Large intestine (tissue), 3 donors: ENCODE results near the gene TASP1. TPM values are rescaled to one million over a fixed set of nuclear protein-coding genes. Genes with fewer than 3 reads are reported as not detected.
"Not testable (repeated sequence)": the region's sequence is repeated elsewhere in the genome, so short reads cannot be mapped to it uniquely, and the experiment has no call there.

Source experiments
- DNase-seq, 2 donors: peaks; one replicate each; pipeline versions ENCODE4 v3.0.0 to v3.0.0-alpha.2; 2013
- H3K27ac ChIP-seq: one replicate; pipeline ENCODE4 v1.5.1; 2013; ENCODE audit warnings: low read length
- H3K27me3 ChIP-seq: 2 replicates; pipeline ENCODE4 v1.6.1; 2013; ENCODE audit warnings: low read length; ENCODE audit not compliant: control insufficient read depth, insufficient read depth
- H3K36me3 ChIP-seq: 2 replicates; pipeline ENCODE4 v1.6.1; 2013; ENCODE audit warnings: low read length; ENCODE audit not compliant: control insufficient read depth, insufficient read depth
- H3K4me1 ChIP-seq: one replicate; pipeline ENCODE4 v1.6.1; 2013; ENCODE audit warnings: low read length; ENCODE audit not compliant: control insufficient read depth, insufficient read depth
- H3K4me3 ChIP-seq: one replicate; pipeline ENCODE4 v1.5.1; 2013; ENCODE audit warnings: low read length
- H3K9me3 ChIP-seq: one replicate; pipeline ENCODE4 v1.6.1; 2013; ENCODE audit warnings: mild to moderate bottlenecking, low read depth, low read length, moderate library complexity; ENCODE audit not compliant: control insufficient read depth
- WGBS: methylation state at CpG from one replicate; pipeline ENCODE4 v1.1.5; 2013; ENCODE audit warnings: low lambda C conversion rate; ENCODE audit not compliant: insufficient coverage; 5-methylcytosine and 5-hydroxymethylcytosine counted together
- polyA plus RNA-seq: library from polyadenylated mRNA; unstranded; fragments of 120-200 nt; gene quantifications from one replicate; pipeline ENCODE4 v1.2.1, GENCODE V29; 2013

The TASP1 gene
- polyA plus RNA-seq, 1 donor, result 12.8 TPM

GRCh38 chr20:13618456-13618855, 20.3 kb downstream of the TASP1 start:
- not testable (repeated sequence) for H3K4me3 ChIP-seq, DNase-seq, H3K36me3 ChIP-seq, H3K4me1 ChIP-seq, H3K9me3 ChIP-seq, H3K27ac ChIP-seq, H3K27me3 ChIP-seq
- WGBS, result no CpG with 5 or more reads among the region's 1 CpG

DNA sequence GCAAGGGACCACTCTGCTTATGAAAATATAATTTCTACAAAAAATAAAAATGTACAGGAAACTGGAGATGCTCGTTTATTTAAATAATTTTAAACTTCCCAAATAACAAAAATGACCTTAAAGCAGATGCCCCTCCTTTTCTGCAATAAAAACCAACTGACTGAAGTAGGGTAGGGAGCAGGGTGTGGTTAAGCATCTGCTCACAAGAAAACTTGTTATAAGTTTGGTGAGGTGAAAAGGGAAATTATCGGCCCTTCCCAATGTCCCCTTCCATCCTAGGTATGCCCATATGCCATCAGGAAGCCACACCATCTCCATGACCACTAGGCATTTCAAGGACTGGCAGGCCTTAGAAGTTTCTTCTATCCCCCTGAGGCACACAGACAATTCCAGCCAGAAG, 21.1 kb downstream of the TASP1 start:
- WGBS, result 100% methylated on average over 1 of the region's 2 CpGs
- H3K4me3 ChIP-seq, H3K27ac ChIP-seq: not testable (repeated sequence)

GRCh38 chr20:13616713-13617112, 22.0 kb downstream of the TASP1 start:
- not testable (repeated sequence) for H3K4me3 ChIP-seq, H3K27ac ChIP-seq, H3K9me3 ChIP-seq, H3K4me1 ChIP-seq, DNase-seq, H3K36me3 ChIP-seq, H3K27me3 ChIP-seq
- WGBS, result no CpG with 5 or more reads among the region's 2 CpGs

More for the DNA sequence above, 21.1 kb downstream of the TASP1 start:
- H3K36me3 ChIP-seq, H3K4me1 ChIP-seq, H3K27me3 ChIP-seq, DNase-seq, H3K9me3 ChIP-seq: not testable (repeated sequence)

- Histone ChIP-seq H3K36me3 (peaks cover 7% of the 10 kb centered on the region), H3K9me3 (no peaks in the 10 kb centered on the region), H3K4me1 (no peaks in the 10 kb centered on the region), H3K27me3 (no peaks in the 10 kb centered on the region), H3K27ac (no peak overlapping the region), H3K4me3 (no peak overlapping the region)
- DNase-seq, result no peak
Observed at GRCh38 chr20:13613917-13614316, 24.8 kb downstream of the TASP1 start.

GRCh38 chr20:13611611-13612125, 27.1 kb downstream of the TASP1 start:
- H3K27ac ChIP-seq, result no peak overlapping the region
- DNase-seq, result no peak
- peaks cover 10% of the 10 kb centered on the region for H3K36me3 ChIP-seq
- no peaks in the 10 kb centered on the region for H3K4me1 ChIP-seq
- no peaks in the 10 kb centered on the region for H3K27me3 ChIP-seq
- no peak overlapping the region for H3K4me3 ChIP-seq
- no peaks in the 10 kb centered on the region for H3K9me3 ChIP-seq
- 80% methylated on average over 1 of the region's 2 CpGs for WGBS

GRCh38 chr20:13610184-13610583, 28.5 kb downstream of the TASP1 start:
- no peaks in the 10 kb centered on the region for H3K4me1 ChIP-seq
- no peak for DNase-seq
- peaks cover 8% of the 10 kb centered on the region for H3K36me3 ChIP-seq
- H3K4me3 ChIP-seq, result no peak overlapping the region
- no peaks in the 10 kb centered on the region for H3K27me3 ChIP-seq
- WGBS, result 100% methylated on average over 1 of the region's 2 CpGs
- H3K27ac ChIP-seq, result no peak overlapping the region
- H3K9me3 ChIP-seq, result no peaks in the 10 kb centered on the region

DNA sequence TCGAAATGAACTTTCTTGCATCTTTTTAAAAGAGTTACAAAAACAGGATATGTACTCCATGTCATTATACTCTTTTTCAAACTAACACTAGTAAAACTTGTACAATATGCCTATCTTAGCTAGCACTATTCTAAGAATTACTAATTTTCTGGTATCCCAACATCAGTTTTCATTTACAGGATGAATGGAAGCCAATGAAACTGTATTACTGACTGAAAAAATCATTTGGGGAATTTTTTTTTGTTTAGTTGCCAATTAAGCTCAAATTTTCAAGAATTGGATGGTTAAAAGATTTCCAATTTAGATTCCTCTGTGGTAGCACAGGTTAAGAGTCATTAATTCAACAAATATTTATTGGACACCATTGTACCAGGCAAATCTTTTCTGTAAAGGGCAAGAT, 30.7 kb downstream of the TASP1 start:
- H3K27me3 ChIP-seq, result no peaks in the 10 kb centered on the region
- no peak for DNase-seq
- no peak overlapping the region for H3K4me3 ChIP-seq
- H3K27ac ChIP-seq, result no peak overlapping the region
- WGBS, result 80% methylated on average over 1 of the region's 1 CpG
- H3K9me3 ChIP-seq, result no peaks in the 10 kb centered on the region
- peaks cover 8% of the 10 kb centered on the region for H3K36me3 ChIP-seq
- no peaks in the 10 kb centered on the region for H3K4me1 ChIP-seq

DNA sequence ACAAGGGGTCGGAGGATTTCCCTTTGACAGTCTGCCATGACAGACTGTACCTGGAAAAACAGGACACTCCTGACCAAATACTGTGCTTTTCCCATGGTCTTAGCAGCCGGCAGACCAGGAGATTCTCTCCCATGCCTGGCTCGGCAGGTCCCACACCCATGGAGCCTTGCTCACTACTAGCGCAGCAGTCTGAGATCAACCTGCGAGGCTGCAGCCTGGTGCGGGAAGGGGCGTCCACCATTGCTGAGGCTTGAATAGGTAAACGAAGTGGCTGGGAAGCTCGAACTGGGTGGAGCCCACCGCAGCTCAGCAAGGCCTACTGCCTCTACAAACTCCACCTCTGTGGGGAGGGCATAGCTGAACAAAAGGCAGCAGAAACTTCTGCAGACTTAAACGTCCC, 45.3 kb downstream of the TASP1 start:
- H3K27ac ChIP-seq, H3K9me3 ChIP-seq, H3K36me3 ChIP-seq, H3K4me3 ChIP-seq, H3K4me1 ChIP-seq, H3K27me3 ChIP-seq, DNase-seq: not testable (repeated sequence)
- no CpG with 5 or more reads among the region's 11 CpGs for WGBS

DNA sequence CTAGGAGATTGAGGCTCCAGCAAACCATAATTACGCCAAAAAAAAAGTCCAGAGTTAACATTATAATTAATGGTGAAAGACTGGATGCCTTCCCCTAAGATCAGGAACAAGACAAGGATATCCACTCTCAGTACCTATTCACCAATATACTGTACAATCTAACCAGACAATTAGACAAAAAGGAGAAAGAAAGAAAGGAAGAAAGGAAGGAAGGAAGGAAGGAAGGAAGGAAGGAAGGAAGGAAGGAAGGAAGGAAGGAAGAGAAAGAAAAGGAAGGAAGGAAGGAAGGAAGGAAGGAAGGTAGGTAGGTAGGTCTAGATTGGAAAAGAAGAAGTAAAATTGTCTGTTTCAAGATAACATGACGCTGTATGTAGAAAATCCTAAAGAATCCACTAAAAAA, 50.7 kb downstream of the TASP1 start:
- DNase-seq, result no peak
- Histone ChIP-seq H3K27ac (no peak overlapping the region), H3K9me3 (no peaks in the 10 kb centered on the region), H3K36me3 (peaks cover 5% of the 10 kb centered on the region), H3K4me3 (no peak overlapping the region), H3K27me3 (no peaks in the 10 kb centered on the region), H3K4me1 (no peaks in the 10 kb centered on the region)
- WGBS, result 100% methylated on average over 1 of the region's 2 CpGs

- H3K4me3 ChIP-seq, result no peak overlapping the region
- DNase-seq, result no peak
- H3K9me3 ChIP-seq, result no peaks in the 10 kb centered on the region
- peaks cover 9% of the 10 kb centered on the region for H3K36me3 ChIP-seq
- no peaks in the 10 kb centered on the region for H3K4me1 ChIP-seq
- no peaks in the 10 kb centered on the region for H3K27me3 ChIP-seq
- no peak overlapping the region for H3K27ac ChIP-seq
Observed at GRCh38 chr20:13587370-13587769, 51.4 kb downstream of the TASP1 start.

DNA sequence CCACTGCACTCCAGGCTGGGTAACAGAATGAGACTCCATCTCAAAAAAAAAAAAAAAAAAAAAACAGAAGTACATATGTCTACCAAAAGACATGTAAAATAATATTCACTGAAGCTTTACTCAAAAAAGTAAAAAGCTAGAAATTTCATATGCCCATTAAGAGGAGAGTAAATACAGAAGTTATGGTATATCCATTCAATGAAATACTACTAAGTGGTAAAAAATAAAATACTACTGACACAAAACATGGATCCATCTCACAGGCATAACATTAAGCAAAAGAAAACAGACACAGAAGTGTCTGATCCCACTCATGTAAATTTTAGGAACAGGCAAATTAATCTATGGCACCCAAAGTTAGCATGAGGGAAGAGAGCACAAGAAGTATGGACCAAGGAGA, 52.6 kb downstream of the TASP1 start:
- Histone ChIP-seq H3K36me3 (peaks cover 9% of the 10 kb centered on the region), H3K27me3 (no peaks in the 10 kb centered on the region), H3K4me3 (no peak overlapping the region), H3K9me3 (no peaks in the 10 kb centered on the region), H3K4me1 (no peaks in the 10 kb centered on the region), H3K27ac (no peak overlapping the region)
- DNase-seq, result no peak
